ENCODE measurements around the gene CKAP2L. TPM values are rescaled to one million over a fixed set of nuclear protein-coding genes. Genes with fewer than 3 reads are reported as not detected.

CKAP2L gene
- total and polyA plus RNA-seq, 9 of the 15 experiments (the other 6 are each of a cell fraction or from before 2014, with no cell fraction given) = 10.4 to 21.9 (median 14.2) TPM

- TF ChIP-seq E2F4 (CRISPR knock-in tag; IDR thresholded peaks at IDR 0.05; ENCODE audit: low read depth) = peak; percentile 98
- TF ChIP-seq KAT7 (CRISPR knock-in tag; IDR thresholded peaks at IDR 0.05; ENCODE audit: borderline replicate concordance) = peak; percentile 74
- TF ChIP-seq NCOA6 (IDR thresholded peaks at IDR 0.05) = peak; percentile 49; the same call in 1 of the 2 replicates
- TF ChIP-seq ZBTB2 (IDR thresholded peaks at IDR 0.05) = no peak
- peak; percentile 83 for TF ChIP-seq POLR2A (conservative IDR thresholded peaks at IDR 0.05)
- peak; percentile 96 for TF ChIP-seq CXXC5 (CRISPR knock-in tag; IDR thresholded peaks at IDR 0.05)
- TF ChIP-seq MGA (IDR thresholded peaks at IDR 0.05) = peak; percentile 54; the same call in 1 of the 2 replicates
- peak; percentile 54 for TF ChIP-seq CHD1 (IDR thresholded peaks at IDR 0.05; ENCODE audit: low read length)
- TF ChIP-seq SETDB1 (IDR thresholded peaks at IDR 0.05; ENCODE audit: low read length) = no peak
- TF ChIP-seq MEIS2 (IDR thresholded peaks at IDR 0.05; ENCODE audit: partially characterized antibody) = peak; percentile 55
- TF ChIP-seq ZNF695 (CRISPR knock-in tag; IDR thresholded peaks at IDR 0.05) = no peak
These were observed at the start of gene CKAP2L (continued) for GRCh38 chr2:112764071-112765044.
